Activated CD4-positive, alpha-beta T cell treated with anti-CD3 and anti-CD28 coated beads, Interleukin-2, amount 10 ng/mL, durations not matched to agents 7 days and 5 days (primary cell): ENCODE results near the gene ABCG1. TPM values are rescaled to one million over a fixed set of nuclear protein-coding genes. Genes with fewer than 3 reads are reported as not detected.
"Not testable (repeated sequence)": the region's sequence is repeated elsewhere in the genome, so short reads cannot be mapped to it uniquely, and the experiment has no call there.

ENCODE experiments used
- CTCF ChIA-PET: fragments of 350-600 bp; sonication (Branson Sonifier 250); formaldehyde crosslinking; loops from one replicate; lab custom pipeline; 2021; ENCODE audit warnings: antibody characterized with exemption; lab: Charles Lee
- POLR2A ChIA-PET: fragments of 350-600 bp; sonication (Branson Sonifier 250); formaldehyde crosslinking; loops from one replicate; lab custom pipeline; 2021; ENCODE audit warnings: antibody characterized with exemption; lab: Charles Lee
- DNase-seq: peaks from one replicate; pipeline ENCODE4 v3.0.0-alpha.2; 2020
- H3K27ac Mint-ChIP-seq: one replicate; pipeline ENCODE4 v1.8.0; 2021; ENCODE audit warnings: mild to moderate bottlenecking, moderate library complexity, mixed read lengths
- H3K27me3 Mint-ChIP-seq: one replicate; pipeline ENCODE4 v1.8.0; 2021; ENCODE audit warnings: mixed read lengths
- H3K36me3 Mint-ChIP-seq: one replicate; pipeline ENCODE4 v1.8.0; 2021; ENCODE audit warnings: low read depth, mixed read lengths
- H3K4me1 Mint-ChIP-seq: one replicate; pipeline ENCODE4 v1.8.0; 2021; ENCODE audit warnings: mixed read lengths
- H3K4me3 Mint-ChIP-seq: one replicate; pipeline ENCODE4 v1.8.0; 2021; ENCODE audit warnings: mild to moderate bottlenecking, moderate library complexity, mixed read lengths
- H3K9me3 Mint-ChIP-seq: one replicate; pipeline ENCODE4 v1.8.0; 2021; ENCODE audit warnings: mixed read lengths
- total RNA-seq, 2 experiments: library from RNA; stranded (reverse); gene quantifications; one replicate each; pipeline ENCODE4 v1.2.3, GENCODE V29; 2021

ABCG1 gene
- total RNA-seq, 2 experiments from 2014 or later, result 10.2 to 12.3 TPM

DNA sequence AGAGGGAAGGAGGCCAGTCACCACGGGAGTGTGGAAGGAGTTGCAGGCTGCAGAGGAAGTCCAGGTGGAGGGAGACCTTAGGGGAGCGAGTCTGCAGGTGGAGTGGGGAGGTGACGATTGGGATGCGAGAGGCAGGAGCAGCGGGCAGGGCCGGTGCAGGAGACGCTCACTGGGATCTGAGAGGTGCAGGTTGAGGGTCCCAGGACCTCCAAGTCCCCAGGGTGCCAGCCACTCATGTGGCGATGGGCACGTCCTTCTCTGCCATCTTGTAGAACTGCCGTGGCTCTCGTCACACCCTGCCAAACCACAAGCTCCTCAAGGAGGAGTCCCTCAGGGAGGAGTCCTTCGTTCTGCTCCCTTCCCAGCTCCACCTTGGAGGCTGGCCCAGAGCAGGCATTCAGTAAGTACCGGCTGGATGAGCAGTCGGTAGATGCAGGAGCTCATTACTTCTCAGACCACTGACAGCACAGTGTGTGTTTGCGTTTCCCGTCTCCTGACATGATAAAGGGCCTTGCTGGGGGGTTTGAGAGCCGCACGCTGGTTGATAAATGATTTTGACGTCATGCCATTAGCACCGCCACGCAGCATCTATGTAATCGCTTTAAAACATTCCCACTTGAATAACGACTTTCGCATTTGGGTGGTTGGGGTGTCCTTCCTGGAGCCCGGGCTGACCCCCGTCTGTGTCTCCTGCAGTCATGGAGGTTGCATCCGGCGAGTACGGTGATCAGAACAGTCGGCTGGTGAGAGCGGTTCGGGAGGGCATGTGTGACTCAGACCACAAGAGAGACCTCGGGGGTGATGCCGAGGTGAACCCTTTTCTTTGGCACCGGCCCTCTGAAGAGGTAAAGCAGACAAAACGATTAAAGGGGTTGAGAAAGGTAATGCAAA is 68.5 kb downstream of the ABCG1 start:
- CTCF ChIA-PET, result interaction anchor here (1.1 kb wide), 1 partner anchor 67 kb away, joined by 3 read pairs; no protein-coding TSS in a partner anchor
- Mint-ChIP-seq H3K36me3 (peaks cover 9% of the 10 kb centered on the region), H3K4me3 (no peak overlapping the region), H3K27me3 (no peaks in the 10 kb centered on the region), H3K4me1 (no peaks in the 10 kb centered on the region), H3K9me3 (no peaks in the 10 kb centered on the region), H3K27ac (no peak overlapping the region)
- no peak for DNase-seq
- POLR2A ChIA-PET, result no interaction called here

GRCh38 chr21:42288962-42289361 is 70.0 kb downstream of the ABCG1 start:
- ChIA-PET CTCF (no interaction called here), POLR2A (no interaction called here)
- H3K27me3 Mint-ChIP-seq, result no peaks in the 10 kb centered on the region
- H3K27ac Mint-ChIP-seq, result no peak overlapping the region
- H3K36me3 Mint-ChIP-seq, result peaks cover 9% of the 10 kb centered on the region
- no peak overlapping the region for H3K4me3 Mint-ChIP-seq
- H3K4me1 Mint-ChIP-seq, result no peaks in the 10 kb centered on the region
- no peak for DNase-seq
- H3K9me3 Mint-ChIP-seq, result no peaks in the 10 kb centered on the region

- Mint-ChIP-seq H3K4me1 (no peaks in the 10 kb centered on the region), H3K36me3 (peaks cover 10% of the 10 kb centered on the region), H3K9me3 (no peaks in the 10 kb centered on the region), H3K27me3 (no peaks in the 10 kb centered on the region), H3K27ac (no peak overlapping the region), H3K4me3 (no peak overlapping the region)
- no peak for DNase-seq
- CTCF ChIA-PET, result interaction anchor here (1.1 to 2.6 kb wide), 3 partner anchors 20 to 142 kb away, joined by 3 to 9 read pairs (median 3); no protein-coding TSS in a partner anchor
- POLR2A ChIA-PET, result no interaction called here
These were observed 71.0 kb downstream of the ABCG1 start for GRCh38 chr21:42289926-42290325.

GRCh38 chr21:42290505-42290904 is 71.6 kb downstream of the ABCG1 start:
- H3K4me3 Mint-ChIP-seq, result no peak overlapping the region
- peaks cover 10% of the 10 kb centered on the region for H3K36me3 Mint-ChIP-seq
- DNase-seq, result no peak
- no peak overlapping the region for H3K27ac Mint-ChIP-seq
- POLR2A ChIA-PET, result no interaction called here
- H3K9me3 Mint-ChIP-seq, result no peaks in the 10 kb centered on the region
- CTCF ChIA-PET, result interaction anchor here (1.1 to 2.6 kb wide), 3 partner anchors 20 to 142 kb away, joined by 3 to 9 read pairs (median 3); no protein-coding TSS in a partner anchor
- no peaks in the 10 kb centered on the region for H3K4me1 Mint-ChIP-seq
- H3K27me3 Mint-ChIP-seq, result no peaks in the 10 kb centered on the region

DNA sequence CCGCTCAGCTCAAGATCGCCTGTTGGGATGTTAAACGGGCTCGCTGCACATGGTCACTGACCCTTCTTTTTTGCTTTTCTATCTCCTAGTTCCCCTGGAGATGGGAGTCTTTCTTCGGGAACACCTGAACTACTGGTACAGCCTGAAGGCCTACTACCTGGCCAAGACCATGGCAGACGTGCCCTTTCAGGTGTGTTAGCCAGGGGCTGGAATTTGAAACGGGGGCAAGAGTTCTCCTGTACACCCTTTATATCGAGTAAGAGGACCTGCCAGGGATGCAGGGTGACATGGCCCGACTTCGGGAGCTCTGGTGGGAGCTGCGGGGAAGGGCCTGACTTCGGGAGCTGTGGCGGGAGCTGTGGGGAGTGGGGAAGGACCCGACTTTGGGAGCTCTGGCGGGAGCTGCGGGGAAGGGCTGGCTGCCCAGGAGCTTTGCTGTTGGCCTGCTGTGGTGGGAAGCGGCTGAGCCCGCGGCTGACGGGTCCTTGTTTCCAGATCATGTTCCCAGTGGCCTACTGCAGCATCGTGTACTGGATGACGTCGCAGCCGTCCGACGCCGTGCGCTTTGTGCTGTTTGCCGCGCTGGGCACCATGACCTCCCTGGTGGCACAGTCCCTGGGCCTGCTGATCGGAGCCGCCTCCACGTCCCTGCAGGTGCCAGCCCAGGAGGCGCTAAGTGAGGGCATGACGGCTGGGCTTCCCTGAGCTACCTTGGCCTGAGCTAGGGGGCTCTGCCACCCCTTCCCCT is 72.2 kb downstream of the ABCG1 start:
- H3K27me3 Mint-ChIP-seq, result no peaks in the 10 kb centered on the region
- no peak overlapping the region for H3K27ac Mint-ChIP-seq
- H3K4me3 Mint-ChIP-seq, result no peak overlapping the region
- H3K9me3 Mint-ChIP-seq, result no peaks in the 10 kb centered on the region
- DNase-seq, result no peak
- H3K36me3 Mint-ChIP-seq, result peaks cover 10% of the 10 kb centered on the region
- POLR2A ChIA-PET, result no interaction called here
- CTCF ChIA-PET, result interaction anchor here (1.0 to 2.6 kb wide), 5 partner anchors 12 to 143 kb away, joined by 3 to 9 read pairs (median 3); no protein-coding TSS in a partner anchor
- H3K4me1 Mint-ChIP-seq, result no peaks in the 10 kb centered on the region

- Mint-ChIP-seq H3K4me3 (no peak overlapping the region), H3K36me3 (peaks cover 10% of the 10 kb centered on the region), H3K4me1 (no peaks in the 10 kb centered on the region), H3K27me3 (no peaks in the 10 kb centered on the region), H3K9me3 (no peaks in the 10 kb centered on the region), H3K27ac (no peak overlapping the region)
- ChIA-PET CTCF (interaction anchor here (1.0 to 2.6 kb wide), 3 partner anchors 12 to 32 kb away, joined by 3 to 9 read pairs (median 3); no protein-coding TSS in a partner anchor), POLR2A (no interaction called here)
- peak; percentile 12 for DNase-seq
These were observed 73.0 kb downstream of the ABCG1 start for GRCh38 chr21:42291751-42292562.

DNA sequence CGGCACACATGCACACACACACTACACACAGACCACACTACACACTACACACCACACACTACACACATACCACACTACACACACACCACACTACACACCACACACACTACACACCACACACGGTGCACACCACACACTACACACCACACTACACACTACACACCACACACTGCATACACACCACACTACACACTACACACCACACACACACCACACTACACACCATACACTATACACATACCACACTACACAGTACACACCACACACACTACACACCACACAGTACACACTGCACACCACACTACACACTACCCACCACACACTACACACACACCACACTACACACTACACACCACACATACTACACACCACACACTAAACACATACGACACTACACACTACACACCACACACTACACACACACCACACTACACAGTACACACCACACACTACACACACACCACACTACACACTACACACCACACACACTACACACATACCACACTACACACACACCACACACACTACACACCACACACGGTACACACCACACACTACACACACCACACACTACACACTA is 73.7 kb downstream of the ABCG1 start:
- H3K27me3 Mint-ChIP-seq, POLR2A ChIA-PET, H3K4me1 Mint-ChIP-seq, H3K9me3 Mint-ChIP-seq, H3K4me3 Mint-ChIP-seq, H3K27ac Mint-ChIP-seq, DNase-seq: not testable (repeated sequence)
- H3K36me3 Mint-ChIP-seq, result peaks cover 13% of the 10 kb centered on the region
- CTCF ChIA-PET, result interaction anchor here (1.5 to 2.6 kb wide), 2 partner anchors 13 to 17 kb away, joined by 3 to 9 read pairs; no protein-coding TSS in a partner anchor

GRCh38 chr21:42293649-42294272 is 74.8 kb downstream of the ABCG1 start:
- Mint-ChIP-seq H3K27me3 (no peaks in the 10 kb centered on the region), H3K4me1 (peaks cover 4% of the 10 kb centered on the region), H3K9me3 (no peaks in the 10 kb centered on the region), H3K4me3 (no peak overlapping the region), H3K36me3 (peaks cover 10% of the 10 kb centered on the region), H3K27ac (no peak overlapping the region)
- ChIA-PET CTCF (no interaction called here), POLR2A (no interaction called here)
- no peak for DNase-seq

DNA sequence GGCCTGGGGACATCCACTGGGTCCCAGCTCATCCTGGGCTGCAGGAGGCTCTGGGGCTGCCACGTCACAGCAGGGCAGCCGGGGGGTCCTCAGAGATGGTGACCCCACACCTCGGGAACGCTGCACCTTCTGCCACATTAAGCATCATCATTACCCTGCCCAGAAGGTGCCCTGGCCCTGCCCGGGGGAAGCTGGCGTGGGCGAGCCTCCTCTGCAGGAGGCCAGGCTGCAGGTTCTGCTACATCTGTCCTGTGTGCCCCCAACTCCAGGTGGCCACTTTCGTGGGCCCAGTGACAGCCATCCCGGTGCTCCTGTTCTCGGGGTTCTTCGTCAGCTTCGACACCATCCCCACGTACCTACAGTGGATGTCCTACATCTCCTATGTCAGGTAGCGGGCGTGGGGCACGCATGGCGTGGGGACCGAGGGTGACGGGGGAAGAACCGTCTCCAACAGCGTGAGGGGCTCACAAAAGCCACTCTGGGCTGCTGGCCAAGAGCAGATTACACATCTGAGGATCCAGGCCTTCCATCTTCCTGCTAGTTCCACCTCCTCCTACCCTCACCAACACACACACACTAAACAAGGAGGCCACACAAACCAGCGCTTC is 75.4 kb downstream of the ABCG1 start:
- POLR2A ChIA-PET, result interaction anchor here (0.7 kb wide), 1 partner anchor 178 kb away, joined by 3 read pairs; no protein-coding TSS in a partner anchor
- H3K4me1 Mint-ChIP-seq, result peaks cover 10% of the 10 kb centered on the region

DNA sequence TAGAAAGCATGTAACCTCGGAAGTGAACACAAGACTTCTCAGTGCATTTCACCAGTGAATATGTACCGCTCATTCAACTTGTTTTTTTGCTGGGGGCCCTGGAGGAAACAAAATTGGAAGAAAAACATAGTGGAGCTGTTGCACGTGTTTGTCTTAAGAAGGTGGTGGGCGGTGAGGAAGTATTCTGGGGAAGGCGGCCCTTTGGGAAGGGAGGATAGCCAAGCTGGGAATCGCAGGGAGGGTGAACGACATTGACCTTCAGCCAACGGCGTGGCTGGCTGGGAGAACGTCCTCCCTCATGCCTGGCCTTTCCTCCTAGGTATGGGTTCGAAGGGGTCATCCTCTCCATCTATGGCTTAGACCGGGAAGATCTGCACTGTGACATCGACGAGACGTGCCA is 76.9 kb downstream of the ABCG1 start:
- H3K27me3 Mint-ChIP-seq, result no peaks in the 10 kb centered on the region
- no peak overlapping the region for H3K27ac Mint-ChIP-seq
- POLR2A ChIA-PET, result no interaction called here
- no peak for DNase-seq
- no peak overlapping the region for H3K4me3 Mint-ChIP-seq
- H3K4me1 Mint-ChIP-seq, result peaks cover 21% of the 10 kb centered on the region
- no peaks in the 10 kb centered on the region for H3K9me3 Mint-ChIP-seq
- peaks cover 4% of the 10 kb centered on the region for H3K36me3 Mint-ChIP-seq
- CTCF ChIA-PET, result interaction anchor here (0.6 to 1.4 kb wide), 6 partner anchors 12 to 93 kb away, joined by 3 to 5 read pairs (median 3); no protein-coding TSS in a partner anchor

More for the DNA sequence above, 75.4 kb downstream of the ABCG1 start:
- Mint-ChIP-seq H3K4me3 (no peak overlapping the region), H3K36me3 (peaks cover 4% of the 10 kb centered on the region), H3K27me3 (no peaks in the 10 kb centered on the region), H3K9me3 (no peaks in the 10 kb centered on the region), H3K27ac (no peak overlapping the region)
- no peak for DNase-seq
- CTCF ChIA-PET, result interaction anchor here (1.1 kb wide), 1 partner anchor 16 kb away, joined by 3 read pairs; no protein-coding TSS in a partner anchor

- Mint-ChIP-seq H3K27me3 (no peaks in the 10 kb centered on the region), H3K36me3 (peaks cover 4% of the 10 kb centered on the region), H3K27ac (no peak overlapping the region), H3K4me1 (peaks cover 21% of the 10 kb centered on the region), H3K9me3 (no peaks in the 10 kb centered on the region), H3K4me3 (no peak overlapping the region)
- DNase-seq, result no peak
- POLR2A ChIA-PET, result no interaction called here
- CTCF ChIA-PET, result interaction anchor here (0.6 to 1.6 kb wide), 7 partner anchors 12 to 151 kb away, joined by 3 to 5 read pairs (median 4); no protein-coding TSS in a partner anchor
These were observed 77.6 kb downstream of the ABCG1 start for GRCh38 chr21:42296501-42296900.
